GM20000 (cell line): ENCODE measurements around the gene GMCL1.

ENCODE experiments used
- DNase-seq: peaks from one replicate; pipeline ENCODE4 v3.0.0; 2012; ENCODE audit warnings: low spot score
- TF ChIP-seq, protein P1 (sequence below): IDR thresholded peaks from 2 replicates; pipeline ENCODE4 v1.5.1; 2012; ENCODE audit warnings: mild to moderate bottlenecking, control low read depth; ENCODE audit errors: extremely low read depth, missing control alignments

Gene GMCL1

DNA sequence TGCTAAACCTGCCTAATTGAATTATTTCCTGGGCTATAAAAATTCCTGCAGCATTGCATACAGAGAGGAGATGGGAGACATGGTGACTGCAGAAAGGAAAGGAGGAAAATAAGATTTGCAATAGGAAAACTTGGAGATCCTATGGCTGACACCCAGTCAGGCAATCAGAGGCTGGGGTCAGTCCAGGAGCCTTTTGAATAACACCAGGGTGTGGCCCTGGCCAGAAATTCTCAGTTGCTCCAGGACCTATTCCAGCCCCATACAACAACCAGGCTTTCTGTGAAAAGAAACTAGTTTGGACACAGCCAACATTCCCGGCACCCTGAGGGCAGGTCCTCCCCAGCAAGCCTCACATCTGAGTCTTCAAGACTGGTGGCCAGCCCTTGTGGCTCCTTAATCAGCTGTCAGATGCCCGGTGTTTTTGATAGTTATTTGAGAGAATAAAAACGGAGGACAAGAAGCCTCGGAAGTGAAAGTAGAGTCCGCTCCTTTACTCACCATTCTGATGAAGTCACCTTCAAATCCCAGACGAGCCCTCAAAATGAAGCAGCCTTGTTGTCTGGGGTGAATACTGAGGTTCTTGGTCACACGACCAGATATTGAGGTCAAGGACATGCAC, 31.1 kb upstream of the GMCL1 start:
- TF ChIP-seq, protein P1, sequence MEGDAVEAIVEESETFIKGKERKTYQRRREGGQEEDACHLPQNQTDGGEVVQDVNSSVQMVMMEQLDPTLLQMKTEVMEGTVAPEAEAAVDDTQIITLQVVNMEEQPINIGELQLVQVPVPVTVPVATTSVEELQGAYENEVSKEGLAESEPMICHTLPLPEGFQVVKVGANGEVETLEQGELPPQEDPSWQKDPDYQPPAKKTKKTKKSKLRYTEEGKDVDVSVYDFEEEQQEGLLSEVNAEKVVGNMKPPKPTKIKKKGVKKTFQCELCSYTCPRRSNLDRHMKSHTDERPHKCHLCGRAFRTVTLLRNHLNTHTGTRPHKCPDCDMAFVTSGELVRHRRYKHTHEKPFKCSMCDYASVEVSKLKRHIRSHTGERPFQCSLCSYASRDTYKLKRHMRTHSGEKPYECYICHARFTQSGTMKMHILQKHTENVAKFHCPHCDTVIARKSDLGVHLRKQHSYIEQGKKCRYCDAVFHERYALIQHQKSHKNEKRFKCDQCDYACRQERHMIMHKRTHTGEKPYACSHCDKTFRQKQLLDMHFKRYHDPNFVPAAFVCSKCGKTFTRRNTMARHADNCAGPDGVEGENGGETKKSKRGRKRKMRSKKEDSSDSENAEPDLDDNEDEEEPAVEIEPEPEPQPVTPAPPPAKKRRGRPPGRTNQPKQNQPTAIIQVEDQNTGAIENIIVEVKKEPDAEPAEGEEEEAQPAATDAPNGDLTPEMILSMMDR: no peak
- no peak for DNase-seq

DNA sequence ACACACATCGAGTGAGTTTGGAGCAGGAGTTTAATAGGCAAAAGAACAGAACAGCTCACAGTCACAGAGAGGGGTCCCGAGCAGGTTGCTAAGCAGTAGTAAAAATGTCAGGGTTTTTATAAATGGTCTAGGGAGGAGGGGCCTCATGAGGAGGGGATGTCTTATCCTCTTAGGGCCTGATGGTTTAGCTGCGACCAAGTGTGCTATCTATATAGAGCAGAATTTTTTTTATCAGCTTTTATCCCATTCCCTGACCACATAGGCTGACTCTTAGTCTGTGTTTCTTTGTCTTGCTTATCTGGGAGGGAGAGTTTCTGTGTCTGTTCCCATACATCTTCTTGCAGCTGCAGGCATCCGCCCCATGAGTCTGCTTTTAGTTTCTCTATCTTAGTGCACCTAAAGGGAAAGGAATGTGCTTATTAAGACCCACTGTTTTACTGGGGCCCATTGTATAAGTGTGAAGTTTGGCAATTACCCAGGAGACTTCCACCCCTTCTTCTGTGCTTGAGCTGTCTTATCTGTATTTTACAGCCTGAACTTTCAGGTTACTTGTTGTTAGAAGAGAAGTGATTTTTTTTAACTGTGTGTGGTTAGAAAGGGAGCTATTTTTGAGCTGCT, 30.4 kb upstream of the GMCL1 start:
- TF ChIP-seq, protein P1: no peak
- peak; percentile 18 for DNase-seq

DNA sequence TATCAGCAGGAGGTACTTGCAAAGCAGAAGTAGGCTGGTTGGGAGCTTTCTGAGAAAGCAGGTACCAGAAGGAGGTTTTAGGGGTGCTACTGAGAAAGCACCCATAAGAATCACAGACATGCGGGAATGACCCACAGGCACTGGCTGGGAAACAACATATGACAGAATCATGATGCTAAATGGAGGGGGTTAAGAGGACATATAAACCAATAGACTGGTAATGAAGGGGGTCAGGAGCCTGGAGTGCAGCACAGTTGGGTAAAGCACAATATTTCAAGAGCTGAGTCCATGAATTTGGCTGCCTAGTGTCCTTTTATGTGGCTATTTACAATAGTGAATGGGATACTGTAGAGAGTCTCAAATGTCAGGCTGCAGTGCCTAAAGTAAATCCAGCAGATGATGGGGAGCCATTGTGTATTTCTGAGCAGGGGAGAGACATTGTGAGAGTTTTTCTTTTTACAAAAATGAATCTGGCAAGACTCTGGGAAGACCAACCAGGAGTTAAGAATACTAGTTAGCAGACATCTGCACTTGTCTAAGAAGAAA, 27.6 kb upstream of the GMCL1 start:
- TF ChIP-seq, protein P1: no peak
- no peak for DNase-seq

DNA sequence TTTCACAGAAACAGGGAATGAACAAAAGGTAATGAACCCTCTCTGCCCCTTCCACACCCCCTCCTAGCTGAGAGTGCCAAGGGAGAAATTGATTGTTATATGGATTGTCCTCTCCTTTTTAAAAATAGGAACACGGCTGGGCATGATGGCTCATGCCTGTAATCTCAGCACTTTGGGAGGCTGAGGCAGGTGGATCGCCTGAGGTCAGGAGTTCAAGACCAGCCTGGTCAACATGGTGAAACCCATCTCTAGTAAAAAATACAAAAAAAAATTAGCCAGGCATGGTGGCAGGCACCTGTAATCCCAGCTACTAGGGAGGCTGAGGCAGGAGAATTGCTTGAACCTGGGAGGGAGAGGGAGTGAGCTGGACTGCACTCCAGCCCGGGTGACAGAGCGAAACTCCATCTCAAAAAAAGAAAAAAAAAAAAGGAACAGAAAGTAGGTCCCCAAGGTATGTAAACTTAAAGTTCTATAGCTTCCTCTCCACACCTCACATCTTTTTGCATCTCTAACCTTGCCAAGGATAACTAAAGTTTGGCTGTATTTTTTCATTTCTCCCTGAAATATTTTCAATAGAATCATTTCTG, 26.6 kb upstream of the GMCL1 start:
- peak; percentile 36 for DNase-seq

DNA sequence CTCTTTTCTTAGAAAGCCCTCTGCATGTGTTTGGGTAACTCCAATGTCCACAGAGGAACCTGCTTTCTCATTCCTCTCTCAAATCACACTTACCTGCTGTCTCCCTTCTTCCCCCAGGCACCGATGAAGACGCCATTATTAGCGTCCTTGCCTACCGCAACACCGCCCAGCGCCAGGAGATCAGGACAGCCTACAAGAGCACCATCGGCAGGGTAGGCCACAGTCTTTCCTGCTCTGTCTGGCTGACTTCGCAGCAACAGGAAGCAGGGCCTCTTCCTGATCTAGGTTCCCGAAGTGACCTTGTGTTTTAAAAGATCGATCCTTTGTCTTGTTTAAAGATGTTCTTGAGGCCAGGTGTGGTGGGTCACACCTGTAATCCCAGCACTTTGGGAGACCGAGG, 25.0 kb upstream of the GMCL1 start:
- no peak for DNase-seq
- TF ChIP-seq, protein P1: no peak

DNA sequence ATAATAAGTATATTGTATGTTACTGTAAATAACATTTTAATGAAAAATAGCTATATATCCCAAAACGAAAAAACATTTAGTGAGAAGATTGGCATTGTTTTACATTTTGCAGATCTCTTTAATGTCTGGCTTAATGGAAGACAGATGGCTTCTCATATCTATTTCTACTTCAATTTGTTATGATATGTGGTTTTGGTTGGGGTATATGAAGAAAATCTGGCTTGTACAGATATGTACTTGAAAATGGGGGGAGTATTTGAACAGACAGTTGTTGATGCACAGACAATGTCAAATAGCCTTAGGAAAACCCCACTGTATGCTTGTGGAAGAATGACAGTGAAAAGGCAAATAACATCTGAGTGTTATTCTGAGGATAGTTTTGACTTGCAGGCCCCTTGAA, 23.6 kb upstream of the GMCL1 start:
- TF ChIP-seq, protein P1: no peak
- DNase-seq: no peak

DNA sequence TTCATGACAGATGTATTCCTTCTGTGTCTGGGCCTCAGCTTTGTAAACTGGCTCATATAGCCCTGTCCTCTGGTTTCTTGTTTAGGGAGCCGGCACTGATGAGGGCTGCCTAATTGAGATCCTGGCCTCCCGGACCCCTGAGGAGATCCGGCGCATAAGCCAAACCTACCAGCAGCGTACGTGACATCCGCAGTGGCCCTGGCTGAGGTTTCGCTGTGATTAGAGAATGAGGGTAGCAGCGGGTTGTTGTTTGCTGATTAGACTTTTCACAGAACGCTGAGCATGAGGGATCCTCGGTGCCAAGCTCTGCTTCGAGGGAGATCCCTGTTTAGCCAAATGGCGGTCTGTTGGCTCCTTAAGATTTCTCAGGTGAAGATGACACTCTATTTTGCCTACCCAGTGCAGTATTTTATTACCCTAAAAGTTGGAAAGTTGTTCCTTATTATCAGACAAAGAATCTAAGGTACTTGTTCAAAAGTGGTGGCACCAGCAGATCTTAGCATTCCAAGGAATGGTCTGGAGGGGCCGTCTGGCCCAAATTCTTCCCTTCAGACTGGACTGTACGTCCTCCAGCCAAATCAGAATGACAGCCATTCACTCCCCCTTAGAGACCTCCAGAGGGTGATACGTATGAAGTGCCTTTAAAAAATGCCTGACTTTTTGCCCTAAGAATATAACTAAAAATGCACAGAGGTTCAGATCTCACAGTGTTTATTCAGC, 21.5 kb upstream of the GMCL1 start:
- no peak for DNase-seq
- TF ChIP-seq, protein P1: no peak
